GM10266 (cell line): ENCODE results near the gene HFE.

Source experiments
- DNase-seq: peaks from one replicate; pipeline ENCODE4 v3.0.0; 2012; ENCODE audit errors: extremely low spot score
- CTCF ChIP-seq: IDR thresholded peaks from 2 replicates; pipeline ENCODE4 v1.5.1; 2012; ENCODE audit warnings: mild to moderate bottlenecking, low read depth; ENCODE audit not compliant: control insufficient read depth, insufficient read depth; ENCODE audit errors: missing control alignments

The HFE gene

GRCh38 chr6:26124781-26125685 lies 37.8 kb downstream of the HFE start:
- no peak for DNase-seq
- TF ChIP-seq CTCF = no peak

- no peak for TF ChIP-seq CTCF
- no peak for DNase-seq
These were observed 39.4 kb downstream of the HFE start for GRCh38 chr6:26126394-26127235.

- no peak for TF ChIP-seq CTCF
- DNase-seq = no peak
These were observed 41.0 kb downstream of the HFE start for GRCh38 chr6:26128013-26128771.

GRCh38 chr6:26129656-26130055 lies 42.4 kb downstream of the HFE start:
- no peak for DNase-seq
- no peak for TF ChIP-seq CTCF

GRCh38 chr6:26130581-26131249 lies 43.5 kb downstream of the HFE start:
- DNase-seq = no peak
- TF ChIP-seq CTCF = no peak

GRCh38 chr6:26131618-26132017 lies 44.4 kb downstream of the HFE start:
- DNase-seq = no peak
- no peak for TF ChIP-seq CTCF
